ENCODE data around the gene EMILIN1. TPM values are rescaled to one million over a fixed set of nuclear protein-coding genes. Genes with fewer than 3 reads are reported as not detected.
"Not testable (repeated sequence)": the region's sequence is repeated elsewhere in the genome, so short reads cannot be mapped to it uniquely, and the experiment has no call there.

The EMILIN1 gene
- total RNA-seq, 2 donors from 2014 or later = 1.9 to 2.1 TPM

DNA sequence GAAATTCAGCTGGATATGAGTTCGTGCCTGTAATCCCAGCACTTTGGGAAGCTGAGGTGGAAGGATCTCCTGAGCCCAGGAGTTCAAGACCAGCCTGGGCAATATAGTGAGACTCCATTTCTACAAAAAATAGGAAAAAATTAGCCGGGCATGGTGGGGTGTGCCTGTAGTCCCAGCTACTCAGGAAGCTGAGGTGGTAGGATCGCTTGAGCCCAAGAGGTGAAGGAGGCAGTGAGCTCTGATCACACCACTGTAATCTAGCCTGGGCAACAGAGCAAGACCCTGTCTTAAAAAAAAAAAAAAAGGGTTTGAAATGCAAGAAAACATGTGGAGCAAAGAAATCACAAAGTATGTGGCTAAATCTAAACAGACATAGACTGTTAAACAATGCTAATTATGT is 30.7 kb downstream of the EMILIN1 start:
- Histone ChIP-seq H3K36me3 (ENCODE audit: control insufficient read depth, insufficient read depth, low read length) (no peaks in the 10 kb centered on the region), H3K9me3 (ENCODE audit: control insufficient read depth, low read length) (no peaks in the 10 kb centered on the region), H3K4me1 (ENCODE audit: control insufficient read depth, insufficient read depth, low read length) (no peaks in the 10 kb centered on the region), H3K27me3 (ENCODE audit: control insufficient read depth, insufficient read depth, low read length, poor library complexity, severe bottlenecking) (peaks cover 6% of the 10 kb centered on the region), H3K4me3 (ENCODE audit: low read length) (no peak overlapping the region), H3K9ac (ENCODE audit: extremely low read depth, low read length, poor library complexity, severe bottlenecking) (no peak overlapping the region), H3K27ac (ENCODE audit: low read depth, low read length) (no peak overlapping the region)
- no peaks in the 10 kb centered on the region for H3K9me3 Mint-ChIP-seq
- DNase-seq = no peak
- H3K36me3 Mint-ChIP-seq (ENCODE audit: low read depth) = no peaks in the 10 kb centered on the region
- no peak overlapping the region for H3K27ac Mint-ChIP-seq
- peaks cover 8% of the 10 kb centered on the region for H3K27me3 Mint-ChIP-seq (ENCODE audit: insufficient read depth)
- 90 to 91% methylated on average over 3 of the region's 3 CpGs for WGBS, 2 experiments (ENCODE audit: insufficient coverage in 1 of 2, insufficient read length in 1 of 2)
- no peak overlapping the region for H3K4me3 Mint-ChIP-seq
- H3K4me1 Mint-ChIP-seq = no peaks in the 10 kb centered on the region
- TF ChIP-seq, protein P1, sequence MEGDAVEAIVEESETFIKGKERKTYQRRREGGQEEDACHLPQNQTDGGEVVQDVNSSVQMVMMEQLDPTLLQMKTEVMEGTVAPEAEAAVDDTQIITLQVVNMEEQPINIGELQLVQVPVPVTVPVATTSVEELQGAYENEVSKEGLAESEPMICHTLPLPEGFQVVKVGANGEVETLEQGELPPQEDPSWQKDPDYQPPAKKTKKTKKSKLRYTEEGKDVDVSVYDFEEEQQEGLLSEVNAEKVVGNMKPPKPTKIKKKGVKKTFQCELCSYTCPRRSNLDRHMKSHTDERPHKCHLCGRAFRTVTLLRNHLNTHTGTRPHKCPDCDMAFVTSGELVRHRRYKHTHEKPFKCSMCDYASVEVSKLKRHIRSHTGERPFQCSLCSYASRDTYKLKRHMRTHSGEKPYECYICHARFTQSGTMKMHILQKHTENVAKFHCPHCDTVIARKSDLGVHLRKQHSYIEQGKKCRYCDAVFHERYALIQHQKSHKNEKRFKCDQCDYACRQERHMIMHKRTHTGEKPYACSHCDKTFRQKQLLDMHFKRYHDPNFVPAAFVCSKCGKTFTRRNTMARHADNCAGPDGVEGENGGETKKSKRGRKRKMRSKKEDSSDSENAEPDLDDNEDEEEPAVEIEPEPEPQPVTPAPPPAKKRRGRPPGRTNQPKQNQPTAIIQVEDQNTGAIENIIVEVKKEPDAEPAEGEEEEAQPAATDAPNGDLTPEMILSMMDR (conservative IDR thresholded peaks at IDR 0.05) = no peak

DNA sequence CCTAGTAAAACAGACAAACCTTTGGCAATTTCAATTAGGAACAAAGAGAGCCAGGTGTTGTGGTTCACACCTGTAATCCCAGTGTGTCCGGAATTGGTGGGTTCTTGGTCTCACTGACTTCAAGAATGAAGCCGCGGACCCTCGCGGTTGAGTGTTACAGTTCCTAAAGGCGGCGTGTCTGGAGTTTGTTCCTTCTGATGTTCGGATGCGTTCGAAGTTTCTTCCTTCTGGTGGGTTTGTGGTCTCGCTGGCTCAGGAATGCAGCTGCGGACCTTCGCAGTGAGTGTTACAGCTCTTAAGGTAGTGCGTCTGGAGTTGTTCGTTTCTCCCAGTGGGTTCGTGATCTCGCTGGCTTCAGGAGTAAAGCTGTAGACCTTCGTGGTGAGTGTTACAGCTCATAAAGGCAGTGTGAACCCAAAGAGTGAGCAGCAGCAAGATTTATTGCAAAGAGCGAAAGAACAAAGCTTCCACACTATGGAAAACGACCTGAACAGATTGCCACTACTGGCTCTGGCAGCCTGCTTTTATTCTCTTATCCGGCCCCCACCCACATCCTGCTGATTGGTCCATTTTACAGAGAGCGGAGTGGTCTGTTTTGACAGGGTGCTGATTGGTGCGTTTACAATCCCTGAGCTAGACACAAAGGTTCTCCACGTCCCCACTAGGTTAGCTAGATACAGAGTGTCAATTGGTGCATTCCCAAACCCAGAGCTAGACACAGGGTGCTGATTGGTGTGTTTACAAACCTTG is 32.4 kb downstream of the EMILIN1 start:
- H3K27me3 ChIP-seq (ENCODE audit: control insufficient read depth, insufficient read depth, low read length, poor library complexity, severe bottlenecking); H3K4me3 Mint-ChIP-seq; H3K4me1 ChIP-seq (ENCODE audit: control insufficient read depth, insufficient read depth, low read length); H3K9me3 Mint-ChIP-seq; H3K9ac ChIP-seq (ENCODE audit: extremely low read depth, low read length, poor library complexity, severe bottlenecking); H3K4me1 Mint-ChIP-seq; H3K27ac Mint-ChIP-seq; H3K36me3 ChIP-seq (ENCODE audit: control insufficient read depth, insufficient read depth, low read length); H3K27ac ChIP-seq (ENCODE audit: low read depth, low read length); H3K36me3 Mint-ChIP-seq (ENCODE audit: low read depth); DNase-seq; H3K4me3 ChIP-seq (ENCODE audit: low read length); H3K9me3 ChIP-seq (ENCODE audit: control insufficient read depth, low read length): not testable (repeated sequence)
- peaks cover 14% of the 10 kb centered on the region for H3K27me3 Mint-ChIP-seq (ENCODE audit: insufficient read depth)
- 93 to 96% methylated on average over 19 to 24 of the region's 24 CpGs for WGBS, 2 experiments (ENCODE audit: insufficient coverage in 1 of 2, insufficient read length in 1 of 2)

DNA sequence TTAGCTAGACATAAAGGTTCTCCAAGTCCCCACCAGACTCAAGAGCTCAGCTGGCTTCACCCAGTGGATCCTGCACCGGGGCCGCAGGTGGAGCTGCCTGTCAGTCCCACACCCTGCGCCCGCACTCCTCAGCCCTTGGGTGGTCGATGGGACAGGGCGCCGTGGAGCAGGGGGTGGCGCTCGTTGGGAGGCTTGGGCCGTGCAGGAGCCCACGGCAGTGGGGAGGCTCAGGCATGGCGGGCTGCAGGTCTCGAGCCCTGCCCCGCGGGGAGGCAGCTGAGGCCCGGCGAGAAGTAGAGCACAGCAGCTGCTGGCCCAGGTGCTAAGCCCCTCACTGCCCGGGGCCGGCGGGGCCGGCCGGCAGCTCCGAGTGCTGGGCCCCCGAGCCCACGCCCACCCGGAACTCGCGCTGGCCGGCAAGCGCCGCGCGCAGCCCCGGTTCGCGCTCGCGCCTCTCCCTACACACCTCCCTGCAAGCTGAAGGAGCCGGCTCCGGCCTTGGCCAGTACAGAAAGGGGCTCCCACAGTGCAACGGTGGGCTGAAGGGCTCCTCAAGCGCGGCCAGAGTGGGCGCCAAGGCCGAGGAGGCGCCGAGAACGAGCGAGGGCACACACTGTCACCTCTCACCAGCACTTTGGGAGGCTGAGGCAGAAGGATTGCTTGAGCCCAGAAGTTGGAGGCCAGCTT is 33.1 kb downstream of the EMILIN1 start:
- WGBS, 2 experiments (ENCODE audit: insufficient coverage in 1 of 2, insufficient read length in 1 of 2) = 95 to 97% methylated on average over 12 to 49 of the region's 49 CpGs
- peaks cover 14% of the 10 kb centered on the region for H3K27me3 Mint-ChIP-seq (ENCODE audit: insufficient read depth)

DNA sequence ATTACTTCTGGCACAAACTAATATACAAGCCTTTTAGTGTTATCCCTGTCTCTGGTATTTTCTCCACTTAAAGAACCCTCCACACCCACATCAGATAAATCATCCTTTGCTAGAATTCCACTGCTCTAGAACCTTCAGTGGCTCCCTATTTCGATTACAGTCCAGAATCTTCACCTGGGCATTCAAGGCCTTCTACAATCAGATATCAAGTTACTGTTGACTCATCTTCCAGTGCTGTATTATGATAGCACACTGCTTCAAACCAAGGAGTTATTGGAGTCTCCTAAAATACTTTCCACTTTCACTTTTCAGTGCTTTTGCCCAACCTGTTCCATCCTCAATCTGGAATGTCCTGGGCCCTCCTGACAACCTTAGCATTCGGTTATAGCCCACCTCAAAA is 37.1 kb downstream of the EMILIN1 start:
- TF ChIP-seq, protein P1 (conservative IDR thresholded peaks at IDR 0.05) = no peak
- no peaks in the 10 kb centered on the region for H3K9me3 ChIP-seq (ENCODE audit: control insufficient read depth, low read length)
- peaks cover 37% of the 10 kb centered on the region for H3K27me3 ChIP-seq (ENCODE audit: control insufficient read depth, insufficient read depth, low read length, poor library complexity, severe bottlenecking)
- H3K27me3 Mint-ChIP-seq (ENCODE audit: insufficient read depth) = peaks cover 48% of the 10 kb centered on the region
- H3K27ac Mint-ChIP-seq = no peak overlapping the region
- no peak overlapping the region for H3K27ac ChIP-seq (ENCODE audit: low read depth, low read length)
- WGBS, 2 experiments (ENCODE audit: insufficient coverage in 1 of 2, insufficient read length in 1 of 2) = 79 to 87% methylated on average over 1 to 2 of the region's 2 CpGs
- H3K4me3 ChIP-seq (ENCODE audit: low read length) = no peak overlapping the region
- H3K4me1 ChIP-seq (ENCODE audit: control insufficient read depth, insufficient read depth, low read length) = no peaks in the 10 kb centered on the region
- peaks cover 4% of the 10 kb centered on the region for H3K4me1 Mint-ChIP-seq
- no peaks in the 10 kb centered on the region for H3K36me3 ChIP-seq (ENCODE audit: control insufficient read depth, insufficient read depth, low read length)
- no peak overlapping the region for H3K4me3 Mint-ChIP-seq
- H3K9ac ChIP-seq (ENCODE audit: extremely low read depth, low read length, poor library complexity, severe bottlenecking) = no peak overlapping the region
- no peak for DNase-seq
- no peaks in the 10 kb centered on the region for H3K36me3 Mint-ChIP-seq (ENCODE audit: low read depth)
- no peaks in the 10 kb centered on the region for H3K9me3 Mint-ChIP-seq

More for the DNA sequence above, 33.1 kb downstream of the EMILIN1 start:
- not testable (repeated sequence) for H3K36me3 Mint-ChIP-seq (ENCODE audit: low read depth); H3K36me3 ChIP-seq (ENCODE audit: control insufficient read depth, insufficient read depth, low read length); H3K27ac Mint-ChIP-seq; H3K4me3 ChIP-seq (ENCODE audit: low read length); H3K27ac ChIP-seq (ENCODE audit: low read depth, low read length); H3K27me3 ChIP-seq (ENCODE audit: control insufficient read depth, insufficient read depth, low read length, poor library complexity, severe bottlenecking); H3K9me3 ChIP-seq (ENCODE audit: control insufficient read depth, low read length); DNase-seq; H3K4me1 ChIP-seq (ENCODE audit: control insufficient read depth, insufficient read depth, low read length); H3K9me3 Mint-ChIP-seq; H3K4me1 Mint-ChIP-seq; H3K9ac ChIP-seq (ENCODE audit: extremely low read depth, low read length, poor library complexity, severe bottlenecking); H3K4me3 Mint-ChIP-seq

Measured in endodermal cell (in vitro differentiated cells).